T-helper 9 cell (primary cell): ENCODE data around the gene TNS3.

ENCODE experiments used
- DNase-seq: peaks from one replicate; pipeline ENCODE4 v3.0.0-alpha.2; 2020

Gene TNS3

GRCh38 chr7:47400741-47401206 lies 181.1 kb downstream of the TNS3 start:
- DNase-seq, result no peak

- DNase-seq, result no peak
Observed at GRCh38 chr7:47400001-47400400, 181.9 kb downstream of the TNS3 start.

- no peak for DNase-seq
Observed at GRCh38 chr7:47394751-47395252, 187.1 kb downstream of the TNS3 start.

GRCh38 chr7:47394216-47394615 lies 187.7 kb downstream of the TNS3 start:
- DNase-seq, result no peak

- no peak for DNase-seq
Observed at GRCh38 chr7:47393406-47393805, 188.5 kb downstream of the TNS3 start.

GRCh38 chr7:47392241-47392759 lies 189.6 kb downstream of the TNS3 start:
- DNase-seq, result no peak

GRCh38 chr7:47391726-47392125 lies 190.2 kb downstream of the TNS3 start:
- no peak for DNase-seq

- no peak for DNase-seq
Observed at GRCh38 chr7:47390914-47391313, 191.0 kb downstream of the TNS3 start.

- no peak for DNase-seq
Observed at GRCh38 chr7:47389923-47390630, 191.8 kb downstream of the TNS3 start.

GRCh38 chr7:47389171-47389922 lies 192.6 kb downstream of the TNS3 start:
- no peak for DNase-seq

- DNase-seq, result no peak
Observed at GRCh38 chr7:47387506-47387905, 194.4 kb downstream of the TNS3 start.

- DNase-seq, result no peak
Observed at GRCh38 chr7:47386273-47386835, 195.6 kb downstream of the TNS3 start.

- DNase-seq, result no peak
Observed at GRCh38 chr7:47385536-47386125, 196.3 kb downstream of the TNS3 start.

GRCh38 chr7:47384755-47385535 lies 197.0 kb downstream of the TNS3 start:
- no peak for DNase-seq

GRCh38 chr7:47383696-47384445 lies 198.0 kb downstream of the TNS3 start:
- no peak for DNase-seq

- no peak for DNase-seq
Observed at GRCh38 chr7:47383072-47383471, 198.8 kb downstream of the TNS3 start.

- no peak for DNase-seq
Observed at GRCh38 chr7:47382200-47382599, 199.7 kb downstream of the TNS3 start.

GRCh38 chr7:47381134-47381495 lies 200.8 kb downstream of the TNS3 start:
- no peak for DNase-seq

- DNase-seq, result no peak
Observed at GRCh38 chr7:47380325-47381133, 201.4 kb downstream of the TNS3 start.

GRCh38 chr7:47379629-47380324 lies 202.1 kb downstream of the TNS3 start:
- DNase-seq, result no peak
